ENCODE results near the gene ZBTB42. TPM values are rescaled to one million over a fixed set of nuclear protein-coding genes. Genes with fewer than 3 reads are reported as not detected.
A peak's percentile ranks its signal among the peaks of the same experiment; 100 is the strongest.

ZBTB42 gene
- total RNA-seq, 6 donors from 2014 or later, result 13.9 to 24.8 (median 20.9) TPM

DNA sequence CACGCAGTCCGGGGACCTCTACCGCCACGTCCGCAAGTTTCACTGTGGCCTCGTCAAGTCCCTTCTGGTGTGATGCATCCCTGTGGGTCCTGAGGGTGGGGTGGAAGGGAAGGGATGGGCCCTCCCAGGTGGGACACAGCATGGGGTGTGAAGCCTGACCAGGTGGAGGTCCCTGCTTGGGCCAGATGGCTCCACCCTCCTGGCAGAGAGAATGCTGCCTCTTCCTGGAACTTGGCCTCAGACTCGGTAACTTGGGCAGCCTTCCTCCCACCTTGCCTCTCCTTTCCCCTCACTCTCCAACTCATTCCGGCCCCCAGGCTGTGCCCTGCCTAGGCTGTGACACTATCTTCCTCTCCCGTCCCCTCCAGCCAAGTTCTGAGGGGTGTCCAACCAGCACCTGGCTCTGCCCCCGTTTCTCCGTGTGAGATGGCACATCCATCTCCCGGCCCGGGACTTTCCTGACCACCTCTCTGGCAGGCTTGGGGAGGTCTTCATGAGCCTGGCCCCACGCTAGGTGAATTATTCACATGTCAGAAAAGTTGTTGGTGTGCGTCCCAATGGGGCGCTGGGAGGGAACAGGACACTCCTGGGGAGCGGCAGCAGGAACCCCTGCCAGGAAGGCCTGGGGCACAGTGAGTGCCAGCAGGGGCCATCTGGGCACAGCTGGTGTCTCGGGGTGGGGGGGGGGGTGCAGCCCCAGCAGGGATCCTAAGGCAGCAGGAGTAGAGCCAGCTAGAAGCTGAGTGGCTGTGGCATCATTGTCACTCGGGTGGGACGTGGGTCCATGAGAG, 1.7 kb downstream of the ZBTB42 start:
- 75 to 93% methylated on average over 12 to 20 of the region's 20 CpGs for WGBS, 2 donors
- TF ChIP-seq, protein P1, sequence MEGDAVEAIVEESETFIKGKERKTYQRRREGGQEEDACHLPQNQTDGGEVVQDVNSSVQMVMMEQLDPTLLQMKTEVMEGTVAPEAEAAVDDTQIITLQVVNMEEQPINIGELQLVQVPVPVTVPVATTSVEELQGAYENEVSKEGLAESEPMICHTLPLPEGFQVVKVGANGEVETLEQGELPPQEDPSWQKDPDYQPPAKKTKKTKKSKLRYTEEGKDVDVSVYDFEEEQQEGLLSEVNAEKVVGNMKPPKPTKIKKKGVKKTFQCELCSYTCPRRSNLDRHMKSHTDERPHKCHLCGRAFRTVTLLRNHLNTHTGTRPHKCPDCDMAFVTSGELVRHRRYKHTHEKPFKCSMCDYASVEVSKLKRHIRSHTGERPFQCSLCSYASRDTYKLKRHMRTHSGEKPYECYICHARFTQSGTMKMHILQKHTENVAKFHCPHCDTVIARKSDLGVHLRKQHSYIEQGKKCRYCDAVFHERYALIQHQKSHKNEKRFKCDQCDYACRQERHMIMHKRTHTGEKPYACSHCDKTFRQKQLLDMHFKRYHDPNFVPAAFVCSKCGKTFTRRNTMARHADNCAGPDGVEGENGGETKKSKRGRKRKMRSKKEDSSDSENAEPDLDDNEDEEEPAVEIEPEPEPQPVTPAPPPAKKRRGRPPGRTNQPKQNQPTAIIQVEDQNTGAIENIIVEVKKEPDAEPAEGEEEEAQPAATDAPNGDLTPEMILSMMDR (IDR thresholded peaks at IDR 0.05), result no peak
- TF ChIP-seq EP300 (IDR thresholded peaks at IDR 0.05) (no peak), POLR2AphosphoS5 (IDR thresholded peaks at IDR 0.05) (no peak), POLR2A (IDR thresholded peaks at IDR 0.05) (no peak)
- ATAC-seq (ENCODE audit: low FRiP score in 2 of 2), result no peak
- no peak overlapping the region for H3K27ac ChIP-seq
- H3K4me3 ChIP-seq, result peak overlapping the region in 2 of 4 donors; percentile 2 to 26
- no peaks in the 10 kb centered on the region for H3K9me3 ChIP-seq
- peaks cover 35 to 57% (median 47%) of the 10 kb centered on the region in 4 donors for H3K4me1 ChIP-seq
- H3K36me3 ChIP-seq, result no peaks in the 10 kb centered on the region
- peak in 1 of 2 donors; percentile 27 for DNase-seq
- H3K27me3 ChIP-seq, result no peaks in the 10 kb centered on the region

DNA sequence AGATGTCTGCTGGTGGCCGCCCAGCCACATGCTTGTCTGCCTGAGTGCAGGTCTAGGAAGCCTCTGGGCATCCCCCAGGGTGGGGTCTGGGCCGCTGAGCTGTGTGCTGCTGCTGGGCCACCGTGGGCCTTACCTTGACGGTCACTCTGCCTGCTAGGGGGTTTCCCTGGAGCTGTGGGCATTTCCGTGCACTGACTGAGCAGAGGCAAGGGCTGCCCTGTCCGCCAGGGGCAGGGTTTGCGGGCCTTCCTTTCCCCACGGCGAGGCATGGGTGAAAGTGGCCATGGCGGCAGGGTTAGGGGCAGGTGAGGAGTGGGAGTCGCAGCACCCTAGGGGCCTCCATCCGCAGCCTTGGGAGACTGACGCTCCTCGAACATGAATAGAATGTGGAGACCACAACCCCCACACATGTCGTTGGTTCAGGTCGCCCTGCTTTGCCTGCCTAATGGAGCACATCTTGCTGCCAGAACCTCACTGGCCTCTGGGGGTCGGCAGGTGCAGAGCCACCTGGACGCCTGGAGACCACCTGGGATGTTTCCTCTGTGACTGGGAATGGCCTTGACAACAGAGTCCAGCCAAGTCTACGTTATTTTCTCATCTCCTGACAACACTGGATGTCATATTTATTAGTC, 2.5 kb downstream of the ZBTB42 start:
- Histone ChIP-seq H3K4me3 (peak overlapping the region in 1 of 4 donors; percentile 26), H3K9me3 (no peaks in the 10 kb centered on the region), H3K27me3 (no peaks in the 10 kb centered on the region), H3K27ac (no peak overlapping the region), H3K4me1 (peaks cover 29 to 49% (median 38%) of the 10 kb centered on the region in 4 donors), H3K36me3 (no peaks in the 10 kb centered on the region)
- ATAC-seq (ENCODE audit: low FRiP score in 2 of 2), result no peak
- DNase-seq, result peak in 1 of 2 donors; percentile 68
- no peak for TF ChIP-seq POLR2AphosphoS5 (IDR thresholded peaks at IDR 0.05)
- WGBS, 2 donors, result 86% methylated on average over 13 to 19 of the region's 19 CpGs

DNA sequence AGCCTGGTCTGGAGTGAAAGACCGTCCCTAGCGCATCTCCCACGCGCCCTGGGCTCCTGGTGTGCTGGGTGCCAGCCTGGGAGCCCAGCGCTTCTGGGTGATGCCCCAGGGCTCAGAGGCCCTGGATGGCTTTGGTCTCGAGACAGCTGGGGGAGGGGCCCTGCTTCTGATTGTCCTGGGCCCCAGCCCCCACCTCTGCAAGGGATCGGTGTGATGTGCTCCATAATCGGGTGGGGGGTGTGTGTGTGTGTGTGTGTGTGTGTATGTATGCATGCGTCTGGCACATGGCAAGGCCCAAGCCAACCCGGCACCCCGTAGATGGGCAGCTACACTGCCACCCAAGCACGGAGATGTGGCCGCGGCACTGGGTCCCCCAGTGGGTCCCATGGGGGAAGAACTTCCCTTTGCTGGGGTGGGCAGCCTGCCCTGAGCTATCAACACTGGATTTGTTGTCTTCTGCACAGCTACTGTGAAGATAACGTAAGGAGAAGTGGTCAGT, 3.1 kb downstream of the ZBTB42 start:
- ATAC-seq (ENCODE audit: low FRiP score in 2 of 2) (no peak), DNase-seq (peak in 1 of 2 donors; percentile 62)
- TF ChIP-seq, protein P1 (IDR thresholded peaks at IDR 0.05), result no peak
- TF ChIP-seq POLR2A (IDR thresholded peaks at IDR 0.05) (no peak), POLR2AphosphoS5 (IDR thresholded peaks at IDR 0.05) (no peak), EP300 (IDR thresholded peaks at IDR 0.05) (no peak)

DNA sequence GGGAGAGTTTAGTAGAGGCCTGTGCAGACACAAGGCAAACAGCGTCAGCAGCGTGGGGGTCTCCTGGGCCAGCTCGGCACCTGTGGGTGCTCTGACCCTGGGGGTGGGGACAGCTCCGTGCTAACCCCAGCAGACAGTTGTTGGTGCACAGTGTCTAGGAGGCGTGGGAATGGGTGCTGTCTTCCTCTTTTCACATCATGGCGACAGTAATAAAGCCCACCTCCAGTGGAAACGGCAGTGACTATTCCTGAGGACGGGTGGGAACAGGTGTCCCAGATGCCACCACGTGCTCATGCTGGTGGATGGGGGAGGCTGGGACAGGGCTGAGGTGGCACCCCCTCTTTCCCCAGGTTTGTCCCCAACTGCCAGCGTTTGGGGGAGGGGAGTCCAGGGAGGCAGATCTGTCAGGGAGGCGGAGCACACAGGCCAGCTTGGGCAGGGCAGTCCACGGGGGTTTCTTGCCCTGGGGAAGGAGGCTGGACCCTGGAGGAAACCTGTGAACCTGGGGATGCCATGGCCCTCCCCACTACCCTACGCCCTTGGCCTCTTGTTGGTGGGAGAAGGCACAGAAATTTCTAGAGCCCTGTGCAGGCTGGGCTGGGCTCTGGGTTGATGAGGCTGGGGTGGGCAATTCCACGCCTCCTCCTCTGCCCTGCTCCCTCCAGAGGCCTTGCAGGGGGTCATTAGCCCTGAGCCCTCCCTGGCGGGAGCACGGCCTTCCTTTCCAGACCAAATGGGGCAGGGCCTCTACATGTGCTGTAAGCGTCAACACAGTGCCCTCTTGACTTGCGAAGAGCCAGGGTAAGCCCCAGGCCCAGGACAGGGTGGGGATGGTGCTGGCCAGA, 3.8 kb downstream of the ZBTB42 start:
- ATAC-seq (ENCODE audit: low FRiP score in 2 of 2) (peak in 1 of 2 donors; percentile 35), DNase-seq (peak in 1 of 2 donors; percentile 32)
- 78 to 87% methylated on average over 9 to 17 of the region's 18 CpGs for WGBS, 2 donors
- Histone ChIP-seq H3K27ac (no peak overlapping the region), H3K36me3 (no peaks in the 10 kb centered on the region), H3K4me3 (no peak overlapping the region), H3K4me1 (peaks cover 25 to 43% (median 34%) of the 10 kb centered on the region in 4 donors), H3K27me3 (no peaks in the 10 kb centered on the region), H3K9me3 (no peaks in the 10 kb centered on the region)
- TF ChIP-seq, protein P1 (IDR thresholded peaks at IDR 0.05), result no peak
- TF ChIP-seq POLR2AphosphoS5 (IDR thresholded peaks at IDR 0.05), result no peak
- no peak for TF ChIP-seq POLR2A (IDR thresholded peaks at IDR 0.05)
- TF ChIP-seq EP300 (IDR thresholded peaks at IDR 0.05), result no peak

More for the DNA sequence above, 3.1 kb downstream of the ZBTB42 start:
- Histone ChIP-seq H3K4me1 (peaks cover 28 to 47% (median 38%) of the 10 kb centered on the region in 4 donors), H3K36me3 (no peaks in the 10 kb centered on the region), H3K27ac (no peak overlapping the region), H3K9me3 (no peaks in the 10 kb centered on the region), H3K4me3 (no peak overlapping the region), H3K27me3 (no peaks in the 10 kb centered on the region)
- 85 to 94% methylated on average over 10 to 14 of the region's 15 CpGs for WGBS, 2 donors
